MM.1S (cell line): ENCODE measurements around the gene CXXC5.

Source experiments
- DNase-seq: peaks from one replicate; pipeline ENCODE4 v3.0.0-alpha.2; 2015
- H2AFZ ChIP-seq: fragments of 300-600 bp; sonication (generic); 2 replicates; pipeline ENCODE4 v1.6.0; 2016; ENCODE audit warnings: antibody characterized with exemption, low read length
- H3F3A ChIP-seq: fragments of 300-600 bp; sonication (generic); 2 replicates; pipeline ENCODE4 v1.6.1; 2016; ENCODE audit warnings: mild to moderate bottlenecking, antibody characterized with exemption, low read length, moderate library complexity, mixed read lengths; ENCODE audit not compliant: insufficient read depth
- H3K27ac ChIP-seq: fragments of 300-600 bp; sonication (generic); 2 replicates; pipeline ENCODE4 v1.5.1; 2016; ENCODE audit warnings: mild to moderate bottlenecking, low read length
- H3K27me3 ChIP-seq: fragments of 300-600 bp; sonication (generic); replicated peaks from 2 replicates; pipeline ENCODE4 v1.6.0; 2016; ENCODE audit warnings: low read length; ENCODE audit not compliant: insufficient read depth
- H3K36me3 ChIP-seq: fragments of 300-600 bp; sonication (generic); replicated peaks from 2 replicates; pipeline ENCODE4 v1.6.1; 2016; ENCODE audit warnings: mild to moderate bottlenecking, low read length, mixed read lengths; ENCODE audit not compliant: insufficient read depth
- H3K4me1 ChIP-seq: fragments of 300-600 bp; sonication (generic); 2 replicates; pipeline ENCODE4 v1.6.1; 2016; ENCODE audit warnings: low read length, mixed read lengths
- H3K4me2 ChIP-seq: fragments of 300-600 bp; sonication (generic); 2 replicates; pipeline ENCODE4 v1.6.0; 2016; ENCODE audit warnings: low read depth, low read length
- H3K4me3 ChIP-seq: fragments of 300-600 bp; sonication (generic); 2 replicates; pipeline ENCODE4 v1.5.1; 2016; ENCODE audit warnings: low read length, mixed read lengths
- H3K79me2 ChIP-seq: fragments of 300-600 bp; sonication (generic); 2 replicates; pipeline ENCODE4 v1.6.1; 2016; ENCODE audit warnings: mixed run types, low read length, mixed read lengths
- H3K9ac ChIP-seq: fragments of 300-600 bp; sonication (generic); 2 replicates; pipeline ENCODE4 v1.6.1; 2016; ENCODE audit warnings: low read length, mixed read lengths
- H3K9me2 ChIP-seq: fragments of 300-600 bp; sonication (generic); replicated peaks from 2 replicates; pipeline ENCODE4 v1.6.1; 2016; ENCODE audit warnings: mild to moderate bottlenecking, low read length, mixed read lengths; ENCODE audit not compliant: insufficient read depth
- H3K9me3 ChIP-seq: fragments of 300-600 bp; sonication (generic); replicated peaks from 2 replicates; pipeline ENCODE4 v1.6.1; 2016; ENCODE audit warnings: mild to moderate bottlenecking, low read length, mixed read lengths; ENCODE audit not compliant: insufficient read depth
- H4K20me1 ChIP-seq: fragments of 300-600 bp; sonication (generic); 2 replicates; pipeline ENCODE4 v1.6.1; 2016; ENCODE audit warnings: mild to moderate bottlenecking, low read length, moderate library complexity, mixed read lengths; ENCODE audit not compliant: insufficient read depth
- CTCF ChIP-seq: fragments of 300-600 bp; sonication (generic); IDR thresholded peaks from 2 replicates; pipeline ENCODE4 v1.5.1; 2016; ENCODE audit warnings: antibody characterized with exemption, low read length, mixed read lengths
- EZH2 ChIP-seq: fragments of 300-600 bp; sonication (generic); optimal IDR thresholded peaks from 2 replicates; pipeline ENCODE3; 2017; ENCODE audit warnings: low read depth, mild to moderate bottlenecking, antibody characterized with exemption, low read length, mixed read lengths
- EZH2phosphoT487 ChIP-seq: fragments of 300-600 bp; sonication (generic); IDR thresholded peaks from 2 replicates; pipeline ENCODE4 v1.6.1; 2018; ENCODE audit warnings: antibody characterized with exemption, low read length

Gene CXXC5

GRCh38 chr5:139649082-139649991 lies 1.2 kb downstream of the CXXC5 start:
- peak overlapping the region; percentile 94 for H3K4me3 ChIP-seq
- peak overlapping the region; percentile 70 for H3K9ac ChIP-seq
- peak overlapping the region; percentile 92 for H3K4me2 ChIP-seq
- H3F3A ChIP-seq: peaks cover 12% of the 10 kb centered on the region
- H3K27me3 ChIP-seq: no peaks in the 10 kb centered on the region
- H3K4me1 ChIP-seq: peaks cover 31% of the 10 kb centered on the region
- no peaks in the 10 kb centered on the region for H3K9me3 ChIP-seq
- TF ChIP-seq EZH2 (no peak), EZH2phosphoT487 (no peak), CTCF (no peak)
- no peaks in the 10 kb centered on the region for H3K9me2 ChIP-seq
- H3K36me3 ChIP-seq: no peaks in the 10 kb centered on the region
- peaks cover 57% of the 10 kb centered on the region for H3K79me2 ChIP-seq
- peaks cover 24% of the 10 kb centered on the region; the same call in 1 of the 2 replicates for H4K20me1 ChIP-seq
- no peak overlapping the region for H2AFZ ChIP-seq
- DNase-seq: peak; percentile 33
- H3K27ac ChIP-seq: peak overlapping the region; percentile 22; the same call in 1 of the 2 replicates

- peak overlapping the region; percentile 94 for H3K4me3 ChIP-seq
- H3K27me3 ChIP-seq: no peaks in the 10 kb centered on the region
- H3K9ac ChIP-seq: peak overlapping the region; percentile 70; the same call in 1 of the 2 replicates
- peaks cover 29% of the 10 kb centered on the region; the same call in 1 of the 2 replicates for H4K20me1 ChIP-seq
- H3K79me2 ChIP-seq: peaks cover 66% of the 10 kb centered on the region
- H2AFZ ChIP-seq: no peak overlapping the region
- H3K9me3 ChIP-seq: no peaks in the 10 kb centered on the region
- H3K36me3 ChIP-seq: no peaks in the 10 kb centered on the region
- H3F3A ChIP-seq: peaks cover 12% of the 10 kb centered on the region
- H3K4me1 ChIP-seq: peaks cover 31% of the 10 kb centered on the region
- peak; percentile 33 for DNase-seq
- no peaks in the 10 kb centered on the region for H3K9me2 ChIP-seq
- H3K4me2 ChIP-seq: peak overlapping the region; percentile 92
- TF ChIP-seq CTCF (peak; percentile 27; the same call in 1 of the 2 replicates), EZH2 (no peak), EZH2phosphoT487 (no peak)
- no peak overlapping the region for H3K27ac ChIP-seq
Observed at GRCh38 chr5:139650031-139650688, 2.0 kb downstream of the CXXC5 start.

- no peak for TF ChIP-seq CTCF
- no peak for TF ChIP-seq EZH2
- TF ChIP-seq EZH2phosphoT487: no peak
- Histone ChIP-seq H3K4me3 (peak overlapping the region; percentile 94), H2AFZ (no peak overlapping the region), H3K9me2 (no peaks in the 10 kb centered on the region), H3K4me1 (peaks cover 31% of the 10 kb centered on the region), H3K4me2 (peak overlapping the region; percentile 92), H3F3A (peaks cover 12% of the 10 kb centered on the region), H3K27me3 (no peaks in the 10 kb centered on the region), H4K20me1 (peaks cover 29% of the 10 kb centered on the region; the same call in 1 of the 2 replicates), H3K9me3 (no peaks in the 10 kb centered on the region), H3K27ac (no peak overlapping the region), H3K9ac (peak overlapping the region; percentile 70; the same call in 1 of the 2 replicates), H3K36me3 (no peaks in the 10 kb centered on the region), H3K79me2 (peaks cover 71% of the 10 kb centered on the region)
- no peak for DNase-seq
Observed at GRCh38 chr5:139650689-139651042, 2.5 kb downstream of the CXXC5 start.
